Right forelimb (tissue), 1 donor: Measurements from ENCODE around the gene BAIAP2.
"Not testable (repeated sequence)": the region's sequence is repeated elsewhere in the genome, so short reads cannot be mapped to it uniquely, and the experiment has no call there.

Experiments
- DNase-seq: peaks from one replicate; pipeline ENCODE4 v3.0.0-alpha.2; 2018

The BAIAP2 gene

DNA sequence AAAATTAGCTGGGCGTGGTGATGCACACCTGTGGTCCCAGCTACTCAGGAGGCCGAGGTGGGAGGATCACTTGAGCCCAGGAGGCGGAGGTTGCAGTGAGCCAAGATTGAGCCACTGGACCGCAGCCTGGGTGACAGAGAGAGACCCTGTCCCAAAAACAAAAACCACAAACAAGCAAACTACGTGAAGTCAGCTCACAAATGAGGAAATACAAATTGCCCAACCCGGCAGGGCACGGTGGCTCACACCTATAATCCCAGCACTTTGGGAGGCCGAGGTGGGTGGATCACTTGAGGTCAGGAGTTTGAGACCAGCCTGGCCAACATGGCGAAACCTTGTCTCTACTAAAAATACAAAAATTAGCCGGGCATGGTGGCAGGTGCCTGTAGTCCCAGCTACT lies 111.3 kb downstream of the BAIAP2 start:
- DNase-seq, result not testable (repeated sequence)

DNA sequence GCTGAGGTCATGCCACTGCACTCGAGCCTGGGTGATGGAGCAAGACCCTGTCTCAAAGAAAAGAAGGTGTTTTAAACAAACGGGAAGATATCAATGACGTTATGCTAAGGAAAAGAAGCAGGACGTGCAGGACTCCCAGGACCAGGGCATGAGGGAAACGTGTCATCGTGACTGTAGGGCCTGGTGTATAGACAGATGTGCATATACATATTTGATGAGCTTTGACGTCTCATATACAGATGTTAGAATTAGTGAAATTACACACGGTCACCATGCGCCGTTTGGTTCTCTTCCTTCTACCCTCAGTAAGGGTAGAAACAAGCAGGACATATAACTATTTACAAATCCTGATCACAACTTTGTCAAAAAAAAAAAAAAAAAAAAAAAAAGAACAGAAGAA lies 112.8 kb downstream of the BAIAP2 start:
- no peak for DNase-seq

DNA sequence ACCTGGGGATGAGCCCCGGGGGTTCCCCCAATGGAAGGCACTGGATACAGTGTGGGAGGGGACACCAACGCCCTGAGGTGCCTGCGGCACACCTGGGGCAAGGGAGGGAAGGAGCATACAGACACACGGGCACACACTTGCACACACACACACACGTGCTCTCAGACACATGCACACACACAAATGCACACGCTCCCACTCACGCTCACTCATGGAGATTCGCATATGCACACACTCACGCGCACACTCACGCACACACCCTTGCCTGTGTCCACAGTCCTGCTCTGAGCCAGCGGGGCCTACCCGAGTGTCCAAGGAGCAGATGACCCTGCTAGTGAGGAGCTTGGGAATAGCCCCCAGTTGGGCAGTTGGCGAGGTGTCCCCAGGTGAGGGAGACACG lies 113.6 kb downstream of the BAIAP2 start:
- no peak for DNase-seq

DNA sequence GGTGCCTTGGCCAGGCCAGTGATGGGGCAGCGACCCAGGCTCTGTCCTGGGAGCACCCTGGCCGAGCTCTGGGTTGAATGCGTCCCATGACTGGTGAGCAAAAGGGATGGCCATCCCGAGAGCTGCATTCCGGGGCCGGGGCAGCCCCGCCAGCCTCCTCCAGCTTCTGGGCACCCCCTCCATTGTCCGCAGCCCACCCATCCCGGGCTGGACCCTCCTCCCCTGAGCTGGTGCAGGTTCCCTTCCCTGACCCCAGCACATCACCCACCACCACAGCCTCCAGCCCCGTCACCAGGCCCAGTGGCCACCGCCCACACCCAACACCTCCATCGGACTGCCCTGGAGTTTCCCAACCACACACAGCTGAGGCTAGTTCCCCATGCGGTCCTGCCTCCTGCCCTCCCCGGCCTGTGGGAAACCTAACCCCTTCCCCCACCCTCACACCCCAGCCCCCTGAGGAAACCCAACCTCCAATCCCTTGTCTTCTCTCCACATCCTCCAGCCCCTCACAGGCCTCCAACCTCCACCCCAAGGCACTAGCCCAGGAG lies 114.1 kb downstream of the BAIAP2 start:
- DNase-seq, result no peak

- DNase-seq, result no peak
Measured at GRCh38 chr17:81150377-81151077, 115.6 kb downstream of the BAIAP2 start.

DNA sequence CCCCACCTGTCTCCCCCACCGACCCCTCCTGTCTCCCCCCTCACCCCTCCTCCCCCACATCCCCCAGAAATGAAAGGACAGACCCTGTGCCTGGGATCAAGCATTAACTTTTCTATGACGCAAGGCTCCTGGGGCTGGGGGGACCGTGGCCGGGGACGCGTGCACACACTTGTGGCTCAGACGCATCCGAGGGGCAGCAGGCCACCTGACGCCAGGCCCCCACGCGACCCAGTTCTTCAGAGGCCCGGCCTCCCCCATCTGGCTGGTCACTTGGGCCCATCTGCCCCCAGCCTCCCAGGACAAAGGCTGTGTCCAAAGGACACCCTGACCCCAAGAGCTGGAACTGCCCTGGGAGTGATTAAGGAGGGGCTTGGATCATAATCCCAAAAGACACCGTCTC lies 116.3 kb downstream of the BAIAP2 start:
- DNase-seq, result no peak

DNA sequence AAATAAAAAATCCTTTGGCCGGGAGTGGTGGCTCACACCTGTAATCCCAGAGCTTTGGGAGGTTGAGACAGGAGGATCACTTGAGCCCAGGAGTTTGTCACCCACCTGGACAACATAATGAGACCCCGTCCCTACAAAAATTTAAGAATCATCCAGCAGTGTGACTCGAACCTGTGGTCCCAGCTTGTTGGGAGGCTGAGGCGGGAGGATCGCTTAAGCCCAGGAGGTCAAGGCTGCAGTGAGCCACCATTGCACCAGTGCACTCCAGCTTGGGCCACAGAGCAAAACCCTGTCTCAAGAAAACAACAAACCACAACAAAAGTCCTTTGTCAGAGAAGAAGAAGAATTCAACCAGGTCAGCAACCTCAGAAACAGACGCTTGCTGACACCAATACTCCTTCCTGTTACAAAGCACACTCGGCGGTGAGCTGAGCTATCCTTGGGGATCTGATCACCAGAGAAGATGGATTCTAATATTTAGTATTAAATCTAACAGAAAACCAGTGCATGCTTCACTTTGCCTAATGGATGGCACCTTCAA lies 117.4 kb downstream of the BAIAP2 start:
- no peak for DNase-seq

DNA sequence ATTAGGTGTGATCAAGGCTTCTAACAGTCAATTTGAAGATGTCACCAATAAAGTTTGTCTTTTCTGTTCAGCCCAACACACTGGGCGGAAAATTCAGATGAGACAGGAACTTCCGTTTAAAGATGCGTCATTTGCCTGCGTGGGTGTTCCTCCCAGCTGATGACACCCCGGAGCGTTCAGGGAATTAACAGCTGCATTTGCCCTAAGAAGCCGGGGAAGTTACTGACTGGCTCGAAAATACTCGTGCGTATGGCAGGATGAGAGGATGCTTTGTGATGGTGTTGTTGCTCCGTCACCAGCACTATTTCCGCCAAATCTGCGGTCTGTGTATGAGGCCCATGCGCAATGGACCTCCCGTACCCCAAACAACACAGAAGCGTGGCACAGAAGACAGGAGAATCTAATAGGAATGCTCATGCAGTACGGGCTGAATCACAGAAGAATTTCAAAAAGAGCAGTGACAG lies 118.4 kb downstream of the BAIAP2 start:
- DNase-seq, result no peak

GRCh38 chr17:81154016-81154415 lies 119.1 kb downstream of the BAIAP2 start:
- not testable (repeated sequence) for DNase-seq

DNA sequence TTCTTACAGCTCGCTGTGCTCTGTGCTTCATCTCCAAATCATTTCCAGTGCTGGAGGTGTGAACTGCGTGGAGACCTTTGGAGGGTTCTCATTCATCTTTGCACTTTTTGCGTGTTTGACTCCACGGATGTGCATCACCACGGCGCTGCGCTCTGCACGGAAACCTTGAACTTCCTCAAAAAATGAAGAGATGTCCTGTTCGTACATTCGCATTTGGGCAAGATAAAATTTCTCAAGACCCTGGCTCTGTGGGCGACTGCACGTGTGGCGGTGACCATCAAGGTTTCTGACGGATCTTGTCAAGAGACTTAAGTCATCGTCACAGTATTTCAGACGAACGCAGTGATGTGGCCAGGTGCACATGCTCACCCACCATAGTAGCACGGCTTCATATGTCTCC lies 120.0 kb downstream of the BAIAP2 start:
- DNase-seq, result no peak

DNA sequence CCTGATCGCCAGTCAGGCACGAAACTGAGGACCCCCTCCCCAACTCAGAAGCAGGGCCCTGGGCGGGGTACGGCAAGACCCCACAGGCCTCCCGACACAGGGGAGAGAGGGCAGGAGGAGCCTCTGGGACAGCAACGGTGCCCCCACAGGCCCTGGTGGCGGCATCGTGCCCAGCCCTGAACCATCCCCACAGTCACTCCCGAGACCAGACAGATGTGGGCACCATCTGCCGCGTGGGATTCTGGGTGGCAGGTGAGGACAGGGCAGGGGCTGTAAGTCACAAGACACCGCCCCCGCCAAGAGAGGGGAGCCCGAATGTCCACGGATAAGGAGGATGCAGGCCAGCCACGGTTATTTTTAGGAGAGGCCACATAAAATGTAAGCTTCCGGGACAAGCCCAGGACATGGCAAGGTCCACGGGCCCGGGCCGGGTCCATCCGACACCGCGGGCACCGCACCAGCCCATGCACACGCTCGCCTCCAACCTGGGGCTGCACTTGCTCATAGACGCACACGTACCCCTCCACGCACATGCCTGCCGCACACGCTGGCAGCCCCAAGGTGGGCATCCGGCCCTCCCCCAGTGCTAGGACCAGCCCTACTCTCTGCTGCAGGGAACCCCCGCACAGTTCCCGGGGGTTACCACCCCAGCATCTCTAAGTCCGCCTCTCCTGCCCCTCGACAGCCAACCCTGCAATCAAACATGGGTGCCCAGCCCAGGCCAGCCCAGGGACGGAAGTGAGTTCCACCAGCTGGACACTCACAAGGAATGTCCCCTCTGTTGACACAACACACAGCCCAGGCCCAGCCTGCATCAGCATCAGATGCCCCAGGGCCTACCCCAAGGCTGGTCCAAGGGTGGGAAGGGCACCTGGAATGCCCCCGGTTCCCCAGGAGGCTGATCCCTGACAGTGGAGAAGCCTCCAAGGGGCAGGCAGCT lies 122.2 kb downstream of the BAIAP2 start:
- no peak for DNase-seq

- no peak for DNase-seq
Measured at GRCh38 chr17:81157848-81158687, 123.1 kb downstream of the BAIAP2 start.

GRCh38 chr17:81158688-81159590 lies 124.0 kb downstream of the BAIAP2 start:
- DNase-seq, result no peak

DNA sequence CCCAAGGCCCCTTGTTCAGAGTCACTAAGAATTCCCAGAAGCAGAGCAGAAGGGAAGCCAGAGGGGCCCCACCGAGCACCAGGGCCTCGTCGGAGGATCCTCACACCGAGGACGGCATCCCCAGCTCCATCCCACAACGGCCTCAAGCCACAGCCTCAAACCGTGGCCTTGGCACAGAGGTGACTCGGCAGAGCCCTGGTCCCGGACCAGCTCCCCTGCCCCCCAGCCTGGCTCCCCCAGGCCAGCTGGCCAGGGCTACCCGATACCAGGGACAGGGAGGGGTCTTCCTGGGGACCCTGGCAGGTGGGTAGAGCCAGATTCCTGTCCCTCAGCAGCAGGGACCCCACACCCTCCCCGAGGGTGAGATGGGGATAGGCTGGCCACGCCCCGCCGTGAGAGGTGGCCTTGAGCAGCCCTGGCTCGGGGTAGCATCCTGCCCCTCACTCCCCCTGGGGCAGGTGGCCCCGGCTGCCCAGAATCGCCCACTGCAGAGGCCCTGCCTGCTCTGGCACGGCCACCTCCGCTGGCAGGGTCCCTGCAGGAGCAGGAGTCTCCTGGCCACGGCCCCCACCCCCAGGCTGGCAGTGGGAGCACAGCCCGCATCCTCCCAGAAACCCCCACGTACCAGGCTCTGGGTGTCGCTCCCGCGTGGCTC lies 124.8 kb downstream of the BAIAP2 start:
- DNase-seq, result no peak

DNA sequence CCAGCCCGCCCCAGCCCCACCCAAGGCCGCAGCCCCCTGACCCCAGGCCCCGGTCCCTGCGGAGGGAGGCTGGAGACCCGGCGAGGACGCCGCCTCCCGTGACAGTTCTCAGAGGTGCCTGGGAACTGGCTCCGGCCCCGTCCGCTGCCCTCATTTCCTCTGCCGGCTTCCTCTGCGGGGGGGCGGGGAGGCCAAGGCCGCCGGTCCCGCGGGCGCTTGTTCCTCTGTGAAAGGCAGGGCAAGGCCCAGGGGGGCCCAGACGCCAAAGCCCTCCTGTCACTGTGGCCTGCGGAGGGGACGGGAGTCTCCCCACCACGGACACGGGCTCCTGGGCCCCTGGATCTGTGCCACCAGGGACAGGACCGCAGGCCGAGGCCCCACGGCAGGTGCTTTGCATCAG lies 125.4 kb downstream of the BAIAP2 start:
- no peak for DNase-seq

- no peak for DNase-seq
Measured at GRCh38 chr17:81160747-81161453, 125.9 kb downstream of the BAIAP2 start.

DNA sequence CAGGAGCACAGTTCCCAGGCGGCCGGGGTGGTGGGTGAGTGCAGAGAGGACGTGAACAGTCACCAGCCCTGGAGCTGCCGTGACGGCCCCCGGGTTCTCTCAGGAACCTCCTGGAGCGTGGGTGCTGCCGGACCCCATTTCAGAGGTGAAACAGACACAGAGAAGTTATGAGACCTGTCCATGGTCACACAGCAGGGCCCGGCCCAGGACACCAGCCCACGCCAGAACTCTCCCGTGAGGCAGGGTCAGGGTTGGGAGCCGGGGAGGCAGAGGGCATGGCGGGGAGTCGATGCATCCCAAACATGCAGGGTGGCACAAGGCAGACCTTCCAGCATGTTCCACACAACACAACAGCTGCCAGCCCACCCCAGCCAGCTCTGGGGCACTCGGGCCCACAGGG lies 126.6 kb downstream of the BAIAP2 start:
- DNase-seq, result no peak

DNA sequence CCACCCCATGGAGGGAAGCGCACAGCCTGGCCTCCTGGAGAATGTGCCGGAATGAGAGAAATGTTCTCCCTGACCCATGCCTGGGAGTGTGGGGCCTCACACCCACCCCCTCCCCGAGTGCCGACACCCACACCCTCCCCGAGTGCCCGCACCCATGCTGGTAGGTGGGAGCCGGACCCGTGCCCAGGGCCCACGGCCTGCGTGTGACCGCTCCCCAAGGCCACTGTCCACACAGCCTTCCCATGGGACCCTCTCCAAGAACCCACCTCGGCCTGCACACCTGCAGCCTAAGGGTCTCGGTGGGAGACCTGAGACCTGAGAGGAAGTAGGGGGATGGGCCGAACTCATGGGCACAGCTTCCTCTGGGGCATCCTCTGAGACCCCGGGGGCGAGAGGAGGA lies 127.0 kb downstream of the BAIAP2 start:
- DNase-seq, result no peak

DNA sequence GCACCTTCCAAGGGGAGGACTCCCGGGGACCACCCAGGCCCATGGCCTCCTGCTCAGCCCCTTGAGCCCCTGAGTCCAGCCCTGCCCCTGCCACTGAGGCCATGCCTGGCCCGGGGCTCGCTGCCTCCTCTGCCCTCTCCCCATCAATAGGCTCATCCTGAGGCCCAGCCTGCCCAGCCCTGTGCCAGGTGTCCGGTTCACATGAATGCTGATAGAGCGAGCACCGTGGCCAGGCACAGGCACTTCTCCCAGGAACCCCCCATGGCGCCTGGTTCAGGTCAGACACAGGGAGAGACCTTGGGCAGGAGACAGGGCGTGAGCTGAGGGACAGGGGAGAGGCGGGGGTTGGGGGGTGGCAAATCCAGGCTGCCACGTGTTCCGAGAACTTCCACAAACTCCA lies 127.5 kb downstream of the BAIAP2 start:
- no peak for DNase-seq

GRCh38 chr17:81163051-81163695 lies 128.2 kb downstream of the BAIAP2 start:
- no peak for DNase-seq
